ENCODE measurements around the gene DXO.

DNA sequence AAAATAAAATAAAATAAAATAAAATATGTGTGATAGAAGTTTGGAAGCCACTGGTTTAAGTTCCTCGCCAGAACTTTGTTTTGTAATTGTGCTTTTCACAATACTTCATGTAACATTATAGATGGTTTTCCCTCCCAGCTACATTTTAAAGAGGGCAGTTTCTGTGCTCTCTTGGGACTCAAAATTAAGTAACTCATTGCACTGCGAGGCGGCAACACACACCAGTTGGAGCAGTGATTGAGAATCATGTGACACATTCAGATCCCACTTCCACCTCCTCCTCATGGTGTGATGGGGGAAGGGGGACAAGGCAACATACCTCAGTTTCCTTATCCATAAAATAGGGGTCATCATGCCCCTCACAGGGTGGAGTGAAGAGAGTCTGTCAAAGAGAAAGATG, 36.9 kb downstream of the DXO start:
- TF ChIP-seq POLR2A (IDR thresholded peaks at IDR 0.05), result no peak
- no peak for TF ChIP-seq CTCF (IDR thresholded peaks at IDR 0.05)

Data from lower leg skin (tissue), 3 donors.